HG02610 (cell line): ENCODE measurements around the gene SNX17.

ENCODE experiments used
- ATAC-seq: cut with Tn5 transposase; IDR thresholded peaks from one replicate; pipeline ENCODE4 v1.9.1; 2021; ENCODE audit warnings: mild to moderate bottlenecking, moderate library complexity; ENCODE audit not compliant: unreplicated experiment

SNX17 gene

DNA sequence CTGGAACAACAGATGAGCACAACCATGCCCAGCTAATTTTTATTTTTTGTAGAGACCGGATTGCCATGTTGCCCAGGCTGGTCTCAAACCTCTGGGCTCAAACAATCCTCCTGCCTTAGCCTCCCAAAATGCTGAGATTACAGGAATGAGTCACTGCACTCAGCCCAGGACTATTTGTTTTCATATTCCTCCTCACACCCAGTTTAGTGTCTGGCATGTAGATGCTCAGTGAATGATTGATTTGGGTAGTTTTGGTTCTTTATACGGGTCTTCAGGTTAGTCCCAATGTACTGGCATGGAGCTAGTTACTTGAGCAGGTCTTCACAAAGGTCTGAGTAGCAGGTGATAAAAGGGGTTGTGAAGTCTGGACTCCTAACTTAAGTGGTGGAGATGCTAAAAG lies 6.5 kb upstream of the SNX17 start:
- no peak for ATAC-seq

DNA sequence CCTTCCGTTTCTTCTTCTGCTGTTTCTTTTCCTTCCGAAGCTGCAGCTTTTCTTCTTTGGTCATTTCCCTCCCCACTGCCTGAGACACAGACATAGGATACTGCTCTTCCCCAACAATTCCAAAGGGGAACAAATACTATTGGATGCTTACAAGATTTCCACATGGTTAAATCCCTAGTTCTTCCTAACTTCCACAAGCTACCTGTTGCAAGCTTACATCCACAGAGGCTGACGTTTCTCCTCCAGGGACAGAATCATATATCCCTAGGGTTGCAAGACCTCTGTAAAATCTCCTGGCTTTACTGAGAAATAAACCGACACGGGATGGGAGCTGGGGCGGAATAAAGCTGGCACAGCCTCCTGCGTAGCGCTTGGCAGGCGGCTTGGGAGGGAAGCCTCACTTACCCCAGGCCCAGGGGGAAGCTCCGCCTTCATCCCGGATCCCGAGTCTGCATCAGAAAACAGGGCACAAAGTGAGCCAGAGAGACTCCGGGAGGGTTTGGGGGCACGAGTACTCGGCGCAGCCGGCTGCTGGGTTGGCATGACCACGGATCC lies 868 bp upstream of the SNX17 start:
- ATAC-seq, result peak; percentile 11

DNA sequence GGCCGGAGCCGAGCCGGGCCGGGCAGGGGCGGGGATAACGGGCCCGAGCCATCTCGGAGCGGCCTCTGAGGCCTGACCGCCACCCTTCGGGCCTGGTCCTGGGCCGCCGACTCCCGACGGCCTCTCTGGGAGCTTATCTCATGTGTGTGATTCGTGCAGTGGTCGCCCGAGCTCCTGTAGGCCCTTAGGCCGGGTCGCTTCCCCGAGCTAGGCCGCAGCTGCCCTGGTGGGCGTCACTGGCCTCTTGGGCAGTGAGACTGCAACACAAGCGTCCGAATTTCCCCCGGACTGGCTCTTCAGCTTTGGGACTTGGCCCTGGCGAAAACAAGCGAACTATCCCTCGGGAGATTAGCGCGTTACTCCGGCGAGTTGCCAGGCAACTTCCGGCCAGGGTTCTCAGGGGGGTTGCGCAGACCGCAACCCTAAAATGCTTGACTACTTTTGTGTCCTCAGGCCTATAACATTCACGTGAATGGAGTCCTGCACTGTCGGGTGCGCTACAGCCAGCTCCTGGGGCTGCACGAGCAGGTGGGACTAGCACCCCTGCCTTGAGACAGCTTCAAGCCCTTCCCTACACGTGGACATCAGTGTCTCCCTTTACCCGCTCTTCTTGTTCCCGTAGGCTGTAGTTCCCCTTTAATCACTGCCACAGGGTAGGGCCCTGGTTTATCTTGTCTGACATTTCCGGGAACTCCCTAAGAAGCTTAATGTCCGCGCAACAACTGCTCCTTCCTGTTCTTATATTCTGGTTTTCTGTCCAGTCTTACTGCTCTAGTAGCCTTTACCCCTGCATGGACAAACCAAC lies 602 bp downstream of the SNX17 start:
- peak; percentile 16 for ATAC-seq

DNA sequence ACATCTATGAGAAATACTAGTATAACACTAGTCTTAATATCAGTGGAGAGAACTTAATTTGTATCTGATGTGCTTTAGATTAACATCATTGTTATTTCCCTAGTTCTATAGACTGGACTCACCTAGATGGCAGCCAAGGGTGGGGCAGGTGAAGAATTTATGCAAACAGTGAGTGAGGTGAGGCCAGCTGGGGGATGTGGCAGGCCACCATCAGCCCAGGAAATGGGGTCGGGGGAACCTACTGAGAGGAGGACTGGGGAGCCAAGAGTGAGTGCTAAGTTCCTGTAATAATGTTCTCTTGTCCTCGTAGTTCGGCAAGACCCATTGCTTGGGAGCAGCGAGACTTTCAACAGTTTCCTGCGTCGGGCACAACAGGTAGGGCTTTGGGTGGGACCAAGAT lies 2.5 kb downstream of the SNX17 start:
- no peak for ATAC-seq

DNA sequence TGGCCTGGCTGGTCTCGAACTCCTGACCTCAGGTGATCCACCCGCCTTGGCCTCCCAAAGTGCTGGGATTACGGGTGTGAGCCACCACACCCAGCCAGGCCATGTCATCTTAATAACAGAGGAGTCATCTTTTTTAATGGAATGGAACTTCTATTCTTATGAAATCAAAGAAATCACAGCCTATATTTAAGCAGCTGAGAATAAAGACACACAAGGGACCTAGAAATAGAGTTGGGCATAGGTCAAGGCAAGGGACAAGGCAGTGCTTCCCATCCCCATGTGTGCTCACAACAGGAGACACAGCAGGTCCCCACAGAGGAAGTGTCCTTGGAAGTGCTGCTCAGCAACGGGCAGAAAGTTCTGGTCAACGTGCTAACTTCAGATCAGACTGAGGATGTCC lies 3.2 kb downstream of the SNX17 start:
- ATAC-seq, result no peak

DNA sequence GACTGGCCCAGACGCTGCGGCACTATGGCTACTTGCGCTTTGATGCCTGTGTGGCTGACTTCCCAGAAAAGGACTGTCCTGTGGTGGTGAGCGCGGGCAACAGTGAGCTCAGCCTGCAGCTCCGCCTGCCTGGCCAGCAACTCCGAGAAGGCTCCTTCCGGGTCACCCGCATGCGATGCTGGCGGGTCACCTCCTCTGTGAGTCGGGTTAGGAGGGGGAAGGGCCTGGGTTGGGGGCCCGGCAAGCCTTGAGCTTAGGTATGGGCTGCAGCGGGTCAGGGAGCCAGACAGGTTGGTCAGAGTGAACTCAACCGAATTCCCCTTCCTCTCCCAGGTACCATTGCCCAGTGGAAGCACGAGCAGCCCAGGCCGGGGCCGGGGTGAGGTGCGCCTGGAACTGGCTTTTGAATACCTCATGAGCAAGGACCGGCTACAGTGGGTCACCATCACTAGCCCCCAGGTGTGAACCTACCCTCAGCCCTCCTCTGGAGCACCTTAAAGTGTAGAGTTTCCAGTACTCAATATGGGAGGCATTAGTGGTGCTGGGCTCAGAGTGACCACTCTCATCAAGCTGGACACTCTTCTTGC lies 5.2 kb downstream of the SNX17 start:
- ATAC-seq, result no peak

DNA sequence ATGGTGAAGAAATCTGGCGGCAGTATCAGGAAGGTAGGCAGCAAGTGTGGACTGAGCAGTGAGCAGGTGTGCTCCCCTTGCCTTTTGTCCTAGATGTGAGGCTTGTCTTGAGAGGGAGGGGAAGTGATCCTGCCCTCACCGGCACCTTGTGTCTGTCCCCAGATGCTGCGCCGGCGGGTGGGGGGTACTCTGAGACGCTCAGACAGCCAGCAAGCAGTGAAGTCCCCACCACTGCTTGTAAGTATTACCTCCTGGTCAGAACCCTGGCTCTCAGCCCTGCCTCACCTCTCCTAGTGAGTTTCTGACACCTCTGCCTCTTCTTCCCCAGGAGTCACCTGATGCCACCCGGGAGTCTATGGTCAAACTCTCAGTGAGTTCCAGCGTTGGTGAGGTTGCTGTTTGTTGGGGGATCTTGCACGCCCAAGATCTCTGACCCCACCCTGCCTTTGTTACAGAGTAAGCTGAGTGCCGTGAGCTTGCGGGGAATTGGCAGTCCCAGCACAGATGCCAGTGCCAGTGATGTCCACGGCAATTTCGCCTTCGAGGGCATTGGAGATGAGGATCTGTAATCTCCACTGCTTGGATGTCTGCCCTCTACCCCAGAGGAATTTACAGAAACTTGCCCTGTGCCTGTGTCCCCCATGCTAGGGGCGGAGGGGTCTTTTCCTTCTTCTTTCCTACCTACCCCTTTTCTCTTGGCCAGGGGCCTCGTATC lies 5.9 kb downstream of the SNX17 start:
- no peak for ATAC-seq

DNA sequence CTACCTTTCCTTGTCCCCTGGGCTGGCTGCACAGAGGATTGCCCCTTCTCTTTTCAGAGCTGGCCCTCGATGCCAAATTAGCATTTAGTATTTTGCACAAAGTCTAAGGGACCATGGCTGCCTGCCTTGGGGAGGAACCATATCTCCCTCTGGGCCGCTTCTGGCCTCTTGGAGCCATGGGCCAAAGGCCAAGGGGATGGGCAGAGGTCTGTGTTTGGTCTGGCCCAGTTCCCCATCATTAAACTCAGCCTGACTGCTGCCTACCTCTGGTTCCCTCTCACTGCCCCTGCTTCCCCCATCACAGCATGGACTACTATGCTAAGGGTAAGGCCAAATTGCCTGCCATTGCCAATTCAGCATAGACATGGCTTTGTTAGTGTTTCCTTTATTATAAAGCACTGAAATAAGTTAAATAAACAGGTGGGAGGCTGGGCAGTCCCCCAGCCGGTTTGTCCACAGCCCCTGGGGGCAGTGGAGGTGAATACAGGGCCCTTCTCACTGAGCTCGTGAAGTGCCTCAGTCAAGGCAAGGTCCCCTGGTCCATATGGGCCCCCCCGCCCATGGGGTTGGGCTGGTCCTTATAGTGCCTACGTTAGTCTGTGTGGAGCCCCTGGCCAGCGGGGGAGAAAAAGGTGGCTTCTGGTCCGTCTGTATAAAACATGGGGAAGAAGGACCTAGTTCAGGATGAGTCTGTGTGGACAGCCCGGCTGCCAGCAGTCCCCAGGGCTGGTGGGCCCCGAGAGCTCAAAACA lies 6.6 kb downstream of the SNX17 start:
- ATAC-seq, result no peak

DNA sequence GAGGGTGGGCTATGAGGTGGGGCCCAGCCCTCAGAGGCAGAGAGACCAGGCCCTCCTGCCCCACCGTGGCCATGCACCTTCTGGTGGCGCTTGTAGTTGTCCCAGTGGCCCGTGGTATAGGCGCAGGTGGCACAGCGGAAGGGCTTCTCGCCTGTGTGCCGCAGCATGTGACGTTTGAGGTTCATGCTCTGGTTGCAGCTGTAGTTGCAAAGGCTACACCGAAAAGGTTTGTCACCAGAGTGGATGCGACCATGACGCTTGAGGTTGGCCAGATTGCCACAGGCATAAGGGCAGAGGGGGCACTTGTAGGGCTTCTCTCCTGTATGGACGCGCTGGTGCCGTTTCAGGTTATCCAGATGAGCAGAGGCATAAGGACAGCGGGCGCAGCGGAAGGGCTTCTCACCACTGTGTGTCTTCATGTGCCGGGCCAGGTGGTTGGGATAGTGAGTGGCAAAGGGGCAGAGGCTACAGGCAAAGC lies 7.2 kb downstream of the SNX17 start:
- no peak for ATAC-seq

DNA sequence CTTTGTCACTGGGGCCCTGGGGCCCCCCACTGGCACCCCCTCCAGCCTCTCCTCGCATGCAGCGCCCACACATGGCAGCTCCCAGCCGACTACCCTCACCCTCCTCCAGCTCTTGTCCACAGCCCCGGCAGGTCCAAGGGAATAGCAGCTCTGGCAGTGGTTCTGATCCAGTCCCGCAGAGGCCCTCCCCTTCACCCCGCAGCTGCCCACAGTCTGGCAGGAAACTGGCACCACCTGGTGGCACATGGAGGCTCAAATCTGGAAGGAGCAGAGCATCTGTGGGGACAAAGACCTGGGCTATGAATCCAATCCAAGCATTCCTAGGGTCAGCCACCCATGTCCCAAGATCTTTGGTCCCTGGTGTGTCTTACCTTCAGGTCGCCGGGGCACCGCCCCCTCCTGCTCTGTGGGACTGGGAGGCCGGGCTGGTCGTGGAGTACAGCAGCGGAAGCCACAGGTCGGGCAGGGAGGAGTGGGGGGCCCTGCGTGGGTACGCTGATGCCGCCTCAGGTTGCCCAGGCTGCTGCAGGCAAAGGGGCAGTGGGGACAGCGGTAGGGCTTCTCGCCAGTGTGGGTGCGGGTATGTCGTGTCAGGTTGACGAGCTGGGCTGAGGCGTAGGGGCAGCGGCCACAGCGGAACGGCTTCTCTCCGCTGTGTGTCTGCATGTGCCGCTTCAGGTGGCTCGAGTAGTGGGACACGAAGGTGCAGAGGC lies 7.8 kb downstream of the SNX17 start:
- ATAC-seq, result no peak

DNA sequence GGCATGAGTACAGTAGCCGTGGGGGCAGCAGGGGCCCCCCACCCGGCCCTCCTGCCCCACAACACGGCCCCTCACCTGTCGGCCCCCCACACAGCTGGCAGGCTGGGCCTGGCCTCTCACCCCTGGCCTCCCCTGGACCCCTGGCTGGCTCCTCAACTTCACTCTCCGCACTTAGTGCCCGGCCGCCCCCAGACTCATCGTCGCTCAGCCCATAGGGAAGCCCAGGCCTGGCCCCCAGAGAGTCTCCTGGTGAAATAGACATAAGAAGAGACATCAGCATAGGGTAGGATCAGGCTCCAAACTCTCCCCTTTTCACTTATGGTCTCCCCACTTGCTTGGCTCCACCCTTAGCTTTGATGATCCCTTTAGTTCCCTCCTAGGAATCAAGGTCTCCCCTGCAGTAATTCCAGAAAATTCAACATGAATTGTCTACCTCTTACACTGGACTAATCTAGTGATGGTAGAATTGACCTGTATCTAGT lies 8.4 kb downstream of the SNX17 start:
- no peak for ATAC-seq

DNA sequence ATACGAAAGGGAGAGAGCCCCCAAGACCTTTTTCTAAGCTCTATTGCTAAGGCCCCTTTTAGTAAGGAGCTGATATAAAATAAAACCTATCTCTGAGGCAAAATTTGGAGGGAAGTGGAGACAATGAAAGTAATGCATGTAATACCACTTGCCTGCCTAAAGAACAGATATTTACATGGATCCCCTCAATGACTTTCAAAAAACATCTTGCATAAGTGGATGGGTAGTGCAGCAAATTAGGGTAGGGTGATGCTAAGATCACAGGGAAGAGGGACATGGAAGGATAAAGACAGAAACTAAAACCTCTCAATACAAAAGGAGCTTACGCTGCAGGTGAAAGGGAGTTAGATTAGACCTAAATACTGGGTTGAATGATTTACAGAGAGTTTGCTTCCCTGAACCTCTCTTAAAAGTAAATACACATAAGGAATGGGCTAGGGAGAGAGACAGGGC lies 9.0 kb downstream of the SNX17 start:
- ATAC-seq, result no peak

DNA sequence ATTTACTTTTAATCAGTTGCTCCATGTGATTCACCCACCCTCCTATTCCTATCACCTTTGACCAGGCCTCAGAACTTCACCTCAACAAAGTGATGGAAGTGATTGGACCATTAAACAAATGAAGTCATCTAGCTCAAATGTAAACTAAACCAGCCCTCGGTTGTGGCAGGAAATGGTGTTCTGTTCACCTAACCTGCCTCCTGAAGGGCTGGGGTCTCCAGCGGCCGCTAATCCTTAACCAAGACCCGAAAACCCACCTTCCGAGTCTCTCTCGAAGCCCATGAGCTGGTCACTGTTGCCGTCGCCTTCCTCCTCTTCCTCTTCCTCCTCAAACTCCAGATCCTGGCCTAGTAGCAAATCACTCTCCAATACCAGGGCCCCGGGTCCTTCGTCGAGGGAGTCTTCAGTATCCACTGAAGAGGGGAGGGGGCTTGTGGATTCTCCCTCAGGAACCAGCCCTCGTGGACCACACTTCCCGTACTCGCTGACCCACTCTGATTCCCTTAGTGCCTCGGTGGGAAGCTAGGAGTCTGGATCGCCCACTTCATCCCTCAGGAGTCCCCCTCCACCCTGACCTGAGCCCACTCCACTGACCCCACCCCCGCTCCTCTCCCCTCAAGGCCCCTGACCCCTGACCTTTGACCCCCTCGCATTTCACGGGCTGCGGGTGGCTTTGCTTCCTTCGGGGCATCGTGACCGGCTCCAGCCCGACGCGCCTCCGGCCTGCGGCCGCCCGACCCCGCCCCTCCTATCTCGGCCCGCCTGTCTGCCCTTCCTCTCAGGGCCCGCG lies 9.6 kb downstream of the SNX17 start:
- ATAC-seq, result no peak

DNA sequence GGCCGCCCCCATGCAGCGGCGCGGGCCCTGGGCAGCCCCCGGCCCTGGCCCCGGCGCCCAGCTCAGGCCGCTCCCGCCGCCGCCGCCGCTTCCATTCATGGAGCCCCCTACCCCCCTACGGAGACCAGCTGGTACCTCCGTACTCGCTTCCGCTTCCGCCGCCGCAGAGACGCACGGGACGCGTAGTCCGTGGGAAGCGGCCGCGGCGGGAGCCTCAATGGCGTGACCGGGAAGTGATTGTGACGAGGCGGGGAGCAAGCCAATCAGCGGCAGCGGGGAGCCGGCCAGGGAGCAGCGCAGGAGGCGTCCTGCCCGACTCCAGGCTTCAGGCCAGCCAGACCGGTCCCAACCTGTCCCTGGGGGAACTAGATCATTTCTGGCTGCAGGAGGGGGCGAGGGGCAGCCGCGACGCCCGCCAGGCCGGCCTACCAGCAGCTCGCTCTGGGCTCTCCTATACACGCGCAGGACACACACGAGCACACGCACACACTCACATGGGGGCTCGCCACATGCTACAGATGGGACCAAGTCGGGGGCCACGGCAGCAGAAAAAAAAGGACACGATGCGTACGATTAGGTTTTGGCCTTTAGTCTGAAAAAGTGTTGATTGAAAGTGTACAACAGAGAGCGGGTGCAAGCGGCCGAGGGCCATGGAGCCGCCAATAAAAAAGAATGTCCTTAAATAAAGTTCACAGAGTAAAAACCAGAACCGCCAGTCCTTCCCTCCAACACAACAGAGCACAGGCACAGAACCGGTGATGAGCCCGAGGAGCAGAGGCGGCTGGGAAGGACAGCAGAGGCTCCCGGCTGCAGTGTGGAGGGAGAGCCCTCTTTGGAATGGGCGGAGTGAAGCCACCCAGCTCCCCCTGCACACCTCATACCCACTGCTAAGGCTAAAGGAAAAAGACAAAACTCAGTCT lies 10.5 kb downstream of the SNX17 start, which contains the start of gene ZNF513:
Gene ZNF513 (minus strand): TSS at position 109 of the 920 bp plus-strand sequence. CDS start 208 bp downstream, outside the sequence.
- ATAC-seq, result peak; percentile 84

DNA sequence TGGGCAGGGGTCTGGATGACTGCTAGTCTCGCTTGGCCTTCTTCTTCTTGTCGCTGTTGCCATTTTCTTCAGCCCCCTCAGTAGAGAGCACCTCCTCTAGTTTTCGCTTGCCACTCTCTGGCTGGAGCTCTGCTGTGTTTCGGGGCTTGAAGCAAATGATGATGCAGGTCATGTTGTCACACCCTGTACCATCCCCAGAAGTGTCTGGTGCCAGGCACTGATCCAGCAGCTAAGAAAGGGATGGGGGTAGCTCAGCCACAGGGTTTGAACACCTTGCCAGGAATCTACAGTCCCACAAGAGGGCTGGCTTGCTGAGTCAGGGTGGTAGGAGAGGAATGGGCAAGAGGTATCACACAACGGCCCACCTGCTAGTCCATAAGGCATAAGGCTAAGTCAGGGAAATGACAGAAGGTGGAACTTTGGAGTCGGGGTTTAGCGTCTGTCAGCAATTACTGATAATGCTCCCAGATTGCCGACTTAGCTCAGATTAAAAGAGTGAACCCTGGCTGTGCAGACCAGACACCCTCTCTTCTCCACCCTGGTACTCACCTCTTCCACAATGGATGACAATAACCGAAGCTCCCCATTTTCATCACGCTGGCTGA lies 11.3 kb downstream of the SNX17 start:
- no peak for ATAC-seq

DNA sequence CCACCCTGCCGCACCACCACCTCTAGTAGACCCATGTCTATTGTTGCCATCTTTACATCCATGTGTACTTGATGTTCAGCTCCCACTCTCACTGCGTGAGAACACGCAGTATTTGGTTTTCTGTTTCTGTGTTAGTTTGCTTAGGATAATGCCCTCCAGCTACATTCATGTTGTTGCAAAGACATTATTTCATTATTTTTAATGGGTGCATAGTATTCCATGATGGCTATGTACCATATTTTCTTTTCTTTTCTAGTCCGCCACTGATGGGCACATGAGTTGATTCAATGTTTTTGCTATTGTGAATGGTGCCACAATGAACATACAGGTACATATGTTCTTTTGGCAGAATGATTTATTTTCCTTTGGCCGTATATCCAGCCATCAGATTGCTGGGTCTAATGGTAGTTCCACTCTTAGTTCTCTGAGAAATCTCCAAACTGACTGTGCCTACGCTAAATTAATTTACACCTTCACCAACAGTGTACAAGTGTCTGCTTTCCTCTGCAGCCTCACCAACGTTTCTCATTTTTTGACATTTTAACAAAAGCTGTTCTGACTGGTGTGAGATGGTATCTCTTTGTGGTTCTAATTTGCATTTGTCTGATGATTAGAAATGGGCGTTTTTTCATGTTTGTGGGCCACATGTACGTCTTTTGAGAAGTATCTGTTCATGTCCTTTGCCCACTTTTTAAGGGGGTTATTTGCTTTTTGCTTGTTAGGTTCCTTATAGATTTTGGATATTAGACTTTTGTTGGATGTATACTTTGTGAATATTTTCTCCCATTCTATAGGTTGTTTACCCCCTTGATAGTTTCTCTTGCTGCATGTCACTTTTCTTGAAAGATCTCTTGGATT lies 20.6 kb downstream of the SNX17 start:
- ATAC-seq, result no peak

DNA sequence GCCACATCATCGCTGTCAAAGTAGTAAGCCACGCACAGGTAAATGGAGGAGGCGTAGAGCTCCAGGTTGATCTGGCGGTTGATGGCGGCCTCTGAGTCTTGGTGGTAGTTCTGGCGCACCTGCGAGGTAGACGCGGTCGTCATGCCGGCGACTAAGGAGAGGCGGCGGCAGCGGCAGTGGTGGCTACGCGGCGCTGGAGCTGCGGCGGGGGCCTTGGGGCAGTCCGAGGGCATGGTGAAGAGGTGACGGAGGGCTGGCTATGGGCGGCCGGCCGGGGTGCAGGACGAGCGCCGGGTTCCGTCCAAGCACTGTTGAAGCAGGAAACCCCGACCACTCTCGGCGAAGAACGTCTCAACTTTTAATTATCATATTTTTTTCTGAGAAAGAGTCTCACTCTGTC lies 22.8 kb downstream of the SNX17 start:
- no peak for ATAC-seq
